ENCODE data around the gene FADS6. TPM values are rescaled to one million over a fixed set of nuclear protein-coding genes. Genes with fewer than 3 reads are reported as not detected.

The FADS6 gene
- total and polyA plus RNA-seq, 2 of the 13 experiments (the other 11 are each of a cell fraction or from before 2014, with no cell fraction given): 0.11 TPM

- 0 out of 2 replicates have a peak, but pooled peaks have one; percentile 31 for TF ChIP-seq RERE (CRISPR knock-in tag; IDR thresholded peaks at IDR 0.05; ENCODE audit: low read depth)
- peak; percentile 59; the same call in 1 of the 2 replicates for TF ChIP-seq MEIS2 (CRISPR knock-in tag; IDR thresholded peaks at IDR 0.05)
- TF ChIP-seq ARNT2 (CRISPR knock-in tag; IDR thresholded peaks at IDR 0.05; ENCODE audit: low read depth): peak; percentile 78; the same call in 1 of the 2 replicates
- TF ChIP-seq ZEB1 (IDR thresholded peaks at IDR 0.05; ENCODE audit: insufficient replicate concordance, low read depth): peak; percentile 73
- no peak; the same call in 1 of the 2 replicates for TF ChIP-seq FOXC1 (CRISPR knock-in tag; IDR thresholded peaks at IDR 0.05; ENCODE audit: borderline replicate concordance)
- TF ChIP-seq FOXK2 (IDR thresholded peaks at IDR 0.05): peak; percentile 74
- TF ChIP-seq TARDBP (CRISPR knock-in tag; IDR thresholded peaks at IDR 0.05): peak; percentile 66; the same call in 1 of the 2 replicates
- no peak for TF ChIP-seq DNMT1 (CRISPR knock-in tag; IDR thresholded peaks at IDR 0.05)
- no peak; the same call in 1 of the 2 replicates for TF ChIP-seq ATF7 (IDR thresholded peaks at IDR 0.05)
- TF ChIP-seq ATF7 (CRISPR knock-in tag; IDR thresholded peaks at IDR 0.05): no peak
- TF ChIP-seq ZNF607 (CRISPR knock-in tag; IDR thresholded peaks at IDR 0.05; ENCODE audit: borderline replicate concordance): 0 out of 2 replicates have a peak, but pooled peaks have one; percentile 64
- TF ChIP-seq ZNF616 (CRISPR knock-in tag; IDR thresholded peaks at IDR 0.05; ENCODE audit: low read depth): no peak
- TF ChIP-seq ATF1 (CRISPR knock-in tag; IDR thresholded peaks at IDR 0.05): peak; percentile 100
- TF ChIP-seq DMTF1 (CRISPR knock-in tag; IDR thresholded peaks at IDR 0.05): peak; percentile 97; the same call in 1 of the 2 replicates
- no peak for TF ChIP-seq ZNF567 (CRISPR knock-in tag; IDR thresholded peaks at IDR 0.05; ENCODE audit: borderline replicate concordance)
- 0 out of 2 replicates have a peak, but pooled peaks have one; percentile 63 for TF ChIP-seq SP1 (IDR thresholded peaks at IDR 0.05)
- TF ChIP-seq SP1 (CRISPR knock-in tag; IDR thresholded peaks at IDR 0.05): peak; percentile 99
- peak; percentile 81; the same call in 1 of the 2 replicates for TF ChIP-seq SMYD3 (CRISPR knock-in tag; IDR thresholded peaks at IDR 0.05)
- peak; percentile 82 for TF ChIP-seq MAZ (IDR thresholded peaks at IDR 0.05; ENCODE audit: borderline replicate concordance, low read depth, low read length)
- TF ChIP-seq MAZ (CRISPR knock-in tag; IDR thresholded peaks at IDR 0.05; ENCODE audit: low read depth): no peak
- TF ChIP-seq SRY (CRISPR knock-in tag; IDR thresholded peaks at IDR 0.05): 0 out of 2 replicates have a peak, but pooled peaks have one; percentile 48
- no peak for TF ChIP-seq SAFB2 (CRISPR knock-in tag; IDR thresholded peaks at IDR 0.05; ENCODE audit: borderline replicate concordance, low read depth)
- peak; percentile 45 for TF ChIP-seq SIX4 (CRISPR knock-in tag; IDR thresholded peaks at IDR 0.05)
Measured at GRCh38 chr17:74873037-74873873, 20.2 kb downstream of the FADS6 start (continued).
